Prostate gland (tissue), 2 donors: Measurements from ENCODE around the gene GAL. TPM values are rescaled to one million over a fixed set of nuclear protein-coding genes. Genes with fewer than 3 reads are reported as not detected.

Experiments used
- DNase-seq: peaks from one replicate; pipeline ENCODE4 v3.0.0-alpha.2; 2019; ENCODE audit warnings: low spot score
- H3K27ac ChIP-seq, 2 donors: fragments of 200-600 bp; sonication (generic); 2 replicates each; pipeline ENCODE4 v1.5.1; 2017 to 2019
- H3K27me3 ChIP-seq: fragments of 200-600 bp; sonication (generic); replicated peaks from 2 replicates; pipeline ENCODE4 v1.5.1; 2019; ENCODE audit not compliant: insufficient read depth
- H3K36me3 ChIP-seq, 2 donors: fragments of 200-600 bp; sonication (generic); 1 replicate in 1 of 2; 2 replicates in 1 of 2; pipeline versions ENCODE4 v1.5.1 to v1.8.1; 2017 to 2019
- H3K4me1 ChIP-seq: fragments of 200-600 bp; sonication (generic); replicated peaks from 2 replicates; pipeline ENCODE4 v1.5.1; 2019
- H3K4me3 ChIP-seq, 2 donors: fragments of 200-600 bp; sonication (generic); 2 replicates each; pipeline ENCODE4 v1.5.1; 2017 to 2019
- H3K9me3 ChIP-seq: fragments of 200-600 bp; sonication (generic); 2 replicates; pipeline ENCODE4 v1.5.1; 2017
- POLR2A ChIP-seq: fragments of 450-650 bp; IDR thresholded peaks from one replicate; pipeline ENCODE4 v1.6.1; 2016; ENCODE audit warnings: antibody characterized with exemption, mild to moderate bottlenecking
- POLR2AphosphoS5 ChIP-seq: sonication (generic); formaldehyde crosslinking; IDR thresholded peaks from one replicate; pipeline ENCODE4 v1.6.1; 2017; ENCODE audit warnings: antibody characterized with exemption
- WGBS: methylation state at CpG from one replicate; pipeline ENCODE4 v1.1.5; 2018; 5-methylcytosine and 5-hydroxymethylcytosine counted together
- intact Hi-C: fragments of 100-400 bp; cut with DNase I; formaldehyde crosslinking; loops from one replicate; pipeline ENCODE4 v1.14.2; 2022
- total RNA-seq, 2 donors: library from RNA; depleted of rRNA; stranded (reverse); fragments of >200 nt; gene quantifications; one replicate each; pipeline ENCODE4 v1.1.0, GENCODE V29; 2016
- TF ChIP-seq, protein P1 (sequence below), 4 experiments: fragments of 200-600 bp in 2 of 4; fragments of 450-650 bp in 2 of 4; sonication (generic) in 2 of 4; IDR thresholded peaks; 1 replicate in 3 of 4; 2 replicates in 1 of 4; pipeline ENCODE4 v1.5.1; 2016 to 2019; ENCODE audit warnings: antibody characterized with exemption in 4 of 4, mild to moderate bottlenecking in 2 of 4, moderate library complexity in 2 of 4

GAL gene
- total RNA-seq, 2 donors from 2014 or later: 1.1 to 4.8 TPM

- WGBS: 92% methylated on average over 18 of the region's 18 CpGs
- H3K9me3 ChIP-seq: no peaks in the 10 kb centered on the region
- no peak overlapping the region for H3K4me3 ChIP-seq
- no peak for DNase-seq
- no peak overlapping the region for H3K27ac ChIP-seq
- H3K27me3 ChIP-seq: no peaks in the 10 kb centered on the region
- TF ChIP-seq POLR2A: no peak
- TF ChIP-seq POLR2AphosphoS5: no peak
- TF ChIP-seq, protein P1, sequence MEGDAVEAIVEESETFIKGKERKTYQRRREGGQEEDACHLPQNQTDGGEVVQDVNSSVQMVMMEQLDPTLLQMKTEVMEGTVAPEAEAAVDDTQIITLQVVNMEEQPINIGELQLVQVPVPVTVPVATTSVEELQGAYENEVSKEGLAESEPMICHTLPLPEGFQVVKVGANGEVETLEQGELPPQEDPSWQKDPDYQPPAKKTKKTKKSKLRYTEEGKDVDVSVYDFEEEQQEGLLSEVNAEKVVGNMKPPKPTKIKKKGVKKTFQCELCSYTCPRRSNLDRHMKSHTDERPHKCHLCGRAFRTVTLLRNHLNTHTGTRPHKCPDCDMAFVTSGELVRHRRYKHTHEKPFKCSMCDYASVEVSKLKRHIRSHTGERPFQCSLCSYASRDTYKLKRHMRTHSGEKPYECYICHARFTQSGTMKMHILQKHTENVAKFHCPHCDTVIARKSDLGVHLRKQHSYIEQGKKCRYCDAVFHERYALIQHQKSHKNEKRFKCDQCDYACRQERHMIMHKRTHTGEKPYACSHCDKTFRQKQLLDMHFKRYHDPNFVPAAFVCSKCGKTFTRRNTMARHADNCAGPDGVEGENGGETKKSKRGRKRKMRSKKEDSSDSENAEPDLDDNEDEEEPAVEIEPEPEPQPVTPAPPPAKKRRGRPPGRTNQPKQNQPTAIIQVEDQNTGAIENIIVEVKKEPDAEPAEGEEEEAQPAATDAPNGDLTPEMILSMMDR (IDR thresholded peaks at IDR 0.05): no peak
- intact Hi-C loops: no loop called here
- H3K36me3 ChIP-seq: no peaks in the 10 kb centered on the region
- peaks cover 2% of the 10 kb centered on the region for H3K4me1 ChIP-seq
Observed at GRCh38 chr11:68663482-68664010, 20.8 kb upstream of the GAL start.

- Histone ChIP-seq H3K9me3 (no peaks in the 10 kb centered on the region), H3K27me3 (no peaks in the 10 kb centered on the region), H3K27ac (no peak overlapping the region), H3K4me1 (peaks cover 2% of the 10 kb centered on the region), H3K4me3 (no peak overlapping the region), H3K36me3 (no peaks in the 10 kb centered on the region)
- TF ChIP-seq, protein P1 (IDR thresholded peaks at IDR 0.05): no peak
- no peak for TF ChIP-seq POLR2A
- TF ChIP-seq POLR2AphosphoS5: no peak
- intact Hi-C loops: no loop called here
- no peak for DNase-seq
- WGBS: 79% methylated on average over 9 of the region's 9 CpGs
Observed at GRCh38 chr11:68664141-68664540, 20.2 kb upstream of the GAL start.

- DNase-seq: no peak
- H3K9me3 ChIP-seq: no peaks in the 10 kb centered on the region
- H3K36me3 ChIP-seq: no peaks in the 10 kb centered on the region
- TF ChIP-seq POLR2A: no peak
- no peak for TF ChIP-seq POLR2AphosphoS5
- TF ChIP-seq, protein P1 (IDR thresholded peaks at IDR 0.05): no peak
- WGBS: 97% methylated on average over 7 of the region's 7 CpGs
- no peaks in the 10 kb centered on the region for H3K27me3 ChIP-seq
- no peak overlapping the region for H3K27ac ChIP-seq
- no peak overlapping the region for H3K4me3 ChIP-seq
- intact Hi-C loops: no loop called here
- H3K4me1 ChIP-seq: no peaks in the 10 kb centered on the region
Observed at GRCh38 chr11:68664906-68665305, 19.4 kb upstream of the GAL start.

GRCh38 chr11:68665436-68665835, 18.9 kb upstream of the GAL start:
- Histone ChIP-seq H3K9me3 (no peaks in the 10 kb centered on the region), H3K36me3 (no peaks in the 10 kb centered on the region), H3K4me3 (no peak overlapping the region), H3K27me3 (no peaks in the 10 kb centered on the region), H3K27ac (no peak overlapping the region), H3K4me1 (no peaks in the 10 kb centered on the region)
- no peak for DNase-seq
- TF ChIP-seq, protein P1 (IDR thresholded peaks at IDR 0.05): no peak
- TF ChIP-seq POLR2AphosphoS5: no peak
- no peak for TF ChIP-seq POLR2A
- WGBS: 91% methylated on average over 16 of the region's 16 CpGs
- intact Hi-C loops: no loop called here

DNA sequence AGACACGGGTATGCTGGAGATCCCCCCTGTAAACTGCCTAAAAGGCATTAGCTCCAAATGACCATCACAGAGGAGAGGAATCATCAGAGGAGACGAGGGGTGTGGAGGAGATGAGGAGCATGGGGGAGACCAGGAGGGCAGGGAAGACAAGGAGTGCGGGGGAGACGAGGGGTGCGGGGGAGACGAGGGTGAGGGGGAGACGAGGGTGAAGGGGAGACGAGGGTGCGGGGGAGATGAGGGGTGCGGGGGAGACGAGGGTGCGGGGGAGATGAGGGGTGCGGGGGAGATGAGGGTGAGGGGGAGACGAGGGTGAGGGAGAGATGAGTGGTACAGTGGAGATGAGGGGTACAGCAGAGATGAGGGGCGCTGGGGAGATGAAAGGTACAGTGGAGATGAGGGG, 17.5 kb upstream of the GAL start:
- Histone ChIP-seq H3K36me3 (no peaks in the 10 kb centered on the region), H3K27ac (no peak overlapping the region), H3K27me3 (no peaks in the 10 kb centered on the region), H3K4me1 (no peaks in the 10 kb centered on the region), H3K4me3 (no peak overlapping the region), H3K9me3 (no peaks in the 10 kb centered on the region)
- intact Hi-C loops: no loop called here
- DNase-seq: no peak
- TF ChIP-seq POLR2A (no peak), POLR2AphosphoS5 (no peak)
- TF ChIP-seq, protein P1 (IDR thresholded peaks at IDR 0.05): no peak
- WGBS: 74% methylated on average over 10 of the region's 15 CpGs
